Measurements from ENCODE around the gene UBE3A. TPM values are rescaled to one million over a fixed set of nuclear protein-coding genes. Genes with fewer than 3 reads are reported as not detected.
A peak's percentile ranks its signal among the peaks of the same experiment; 100 is the strongest.
"Not testable (repeated sequence)": the region's sequence is repeated elsewhere in the genome, so short reads cannot be mapped to it uniquely, and the experiment has no call there.

The UBE3A gene
- total and polyA plus RNA-seq, 10 donors, result 12.2 to 111 (median 96.4) TPM

- TF ChIP-seq CTCF (IDR thresholded peaks at IDR 0.05 in 8 of 11, conservative IDR thresholded peaks at IDR 0.05 in 3 of 11), result no peak
- TF ChIP-seq POLR2A (IDR thresholded peaks at IDR 0.05), result no peak
- no peak for TF ChIP-seq POLR2AphosphoS5 (IDR thresholded peaks at IDR 0.05)
- H3K4me3 ChIP-seq, result no peak overlapping the region
- WGBS, 5 donors, result 73 to 91% (median 87%) methylated on average over 2 of the region's 2 CpGs
- H3K9me3 ChIP-seq, result no peaks in the 10 kb centered on the region
- intact Hi-C loops (cut with DNase I; ENCODE audit: low total_unique reads), result no loop called here
- no peaks in the 10 kb centered on the region for H3K27me3 ChIP-seq (replicated peaks in 1 of 7)
- peak overlapping the region in 1 of 8 donors; percentile 6 for H3K27ac ChIP-seq
- H3K36me3 ChIP-seq, result peaks cover 0 to 9% (median 0%) of the 10 kb centered on the region in 6 donors
- peaks cover 0 to 95% (median 55%) of the 10 kb centered on the region in 6 donors for H3K4me1 ChIP-seq
- no peak for DNase-seq
These were observed 28.2 kb downstream of the UBE3A start for GRCh38 chr15:25410649-25411048.

- H3K27ac ChIP-seq, result not testable (repeated sequence)
These were observed 29.1 kb downstream of the UBE3A start for GRCh38 chr15:25409731-25410130.

GRCh38 chr15:25408929-25409328 is 29.9 kb downstream of the UBE3A start:
- Histone ChIP-seq H3K27me3 (replicated peaks in 1 of 7) (no peaks in the 10 kb centered on the region), H3K4me3 (no peak overlapping the region), H3K27ac (no peak overlapping the region), H3K9me3 (no peaks in the 10 kb centered on the region), H3K36me3 (peaks cover 0 to 26% (median 6%) of the 10 kb centered on the region in 6 donors), H3K4me1 (peaks cover 0 to 90% (median 46%) of the 10 kb centered on the region in 6 donors)
- intact Hi-C loops (cut with DNase I; ENCODE audit: low total_unique reads), result no loop called here
- WGBS, 5 donors, result 89 to 96% (median 92%) methylated on average over 2 of the region's 2 CpGs
- TF ChIP-seq CTCF (IDR thresholded peaks at IDR 0.05 in 8 of 11, conservative IDR thresholded peaks at IDR 0.05 in 3 of 11) (no peak), POLR2A (IDR thresholded peaks at IDR 0.05) (no peak), POLR2AphosphoS5 (IDR thresholded peaks at IDR 0.05) (no peak)
- DNase-seq, result no peak

More at GRCh38 chr15:25409731-25410130, 29.1 kb downstream of the UBE3A start:
- DNase-seq; H3K4me3 ChIP-seq; H3K27me3 ChIP-seq (replicated peaks in 1 of 7); intact Hi-C loops (cut with DNase I; ENCODE audit: low total_unique reads); H3K9me3 ChIP-seq: not testable (repeated sequence)
- peaks cover 0 to 90% (median 51%) of the 10 kb centered on the region in 6 donors for H3K4me1 ChIP-seq
- H3K36me3 ChIP-seq, result peaks cover 0 to 18% (median 4%) of the 10 kb centered on the region in 6 donors
- WGBS, 5 donors, result 88 to 94% (median 88%) methylated on average over 4 of the region's 4 CpGs

GRCh38 chr15:25408428-25408827 is 30.4 kb downstream of the UBE3A start:
- Histone ChIP-seq H3K4me1 (peaks cover 0 to 91% (median 47%) of the 10 kb centered on the region in 6 donors), H3K4me3 (no peak overlapping the region), H3K9me3 (no peaks in the 10 kb centered on the region), H3K36me3 (peaks cover 0 to 31% (median 6%) of the 10 kb centered on the region in 6 donors), H3K27me3 (replicated peaks in 1 of 7) (no peaks in the 10 kb centered on the region), H3K27ac (no peak overlapping the region)
- DNase-seq, result no peak
- 71 to 82% (median 78%) methylated on average over 2 of the region's 2 CpGs for WGBS, 5 donors
- intact Hi-C loops (cut with DNase I; ENCODE audit: low total_unique reads), result no loop called here
- TF ChIP-seq CTCF (IDR thresholded peaks at IDR 0.05 in 8 of 11, conservative IDR thresholded peaks at IDR 0.05 in 3 of 11), result no peak
- no peak for TF ChIP-seq POLR2A (IDR thresholded peaks at IDR 0.05)
- no peak for TF ChIP-seq POLR2AphosphoS5 (IDR thresholded peaks at IDR 0.05)

GRCh38 chr15:25407950-25408349 is 30.9 kb downstream of the UBE3A start:
- H3K27me3 ChIP-seq (replicated peaks in 1 of 7), result no peaks in the 10 kb centered on the region
- peaks cover 0 to 1% (median 0%) of the 10 kb centered on the region in 8 donors for H3K9me3 ChIP-seq
- peak in 1 of 3 donors; percentile 65 for TF ChIP-seq POLR2AphosphoS5 (IDR thresholded peaks at IDR 0.05)
- no peak for TF ChIP-seq CTCF (IDR thresholded peaks at IDR 0.05 in 8 of 11, conservative IDR thresholded peaks at IDR 0.05 in 3 of 11)
- no peak overlapping the region for H3K27ac ChIP-seq
- H3K36me3 ChIP-seq, result peaks cover 0 to 36% (median 9%) of the 10 kb centered on the region in 6 donors
- 78 to 88% (median 87%) methylated on average over 4 of the region's 4 CpGs for WGBS, 5 donors
- H3K4me3 ChIP-seq, result no peak overlapping the region
- no peak for DNase-seq
- H3K4me1 ChIP-seq, result peaks cover 0 to 91% (median 48%) of the 10 kb centered on the region in 6 donors
- intact Hi-C loops (cut with DNase I; ENCODE audit: low total_unique reads), result no loop called here
